BJ (cell line): ENCODE measurements around the gene HOXD13. TPM values are rescaled to one million over a fixed set of nuclear protein-coding genes. Genes with fewer than 3 reads are reported as not detected.

ENCODE experiments used
- CTCF ChIA-PET: fragments of 350-600 bp; formaldehyde crosslinking; extraction: SDS; loops from one replicate; lab custom pipeline; 2021; ENCODE audit warnings: antibody characterized with exemption, inconsistent platforms; lab: Yijun Ruan, JAX
- POLR2A ChIA-PET: fragments of 300-600 bp; sonication (Branson Sonifier 250); formaldehyde crosslinking; extraction: SDS; loops from one replicate; lab custom pipeline; 2021; ENCODE audit warnings: antibody characterized with exemption; lab: Charles Lee
- DNase-seq: peaks from one replicate; pipeline ENCODE4 v3.0.0-alpha.2; 2011; ENCODE audit warnings: low read depth
- H3K27me3 ChIP-seq: 2 replicates; pipeline ENCODE4 v1.6.0; 2011; ENCODE audit warnings: low read length; ENCODE audit not compliant: control insufficient read depth, insufficient read depth
- H3K36me3 ChIP-seq: 2 replicates; pipeline ENCODE4 v1.5.1; 2011; ENCODE audit warnings: low read length; ENCODE audit not compliant: control insufficient read depth, insufficient read depth
- H3K4me3 ChIP-seq: 2 replicates; pipeline ENCODE4 v1.5.1; 2011; ENCODE audit warnings: low read depth, mild to moderate bottlenecking, control low read depth, low read length
- polyA plus RNA-seq: library from polyadenylated mRNA; depleted of rRNA; stranded (reverse); fragments of >200 nt; gene quantifications from 2 replicates; pipeline ENCODE4 v1.2.3, GENCODE V29; 2011
- TF ChIP-seq, protein P1 (sequence below): IDR thresholded peaks from 2 replicates; pipeline ENCODE4 v1.5.1; 2011; ENCODE audit warnings: low read depth, mild to moderate bottlenecking, control low read depth, inconsistent platforms, low read length, moderate library complexity; ENCODE audit not compliant: insufficient read depth

HOXD13 gene
- polyA plus RNA-seq, 1 experiment: 0.43 TPM

GRCh38 chr2:176107731-176108181 is 15.2 kb downstream of the HOXD13 start:
- TF ChIP-seq, protein P1, sequence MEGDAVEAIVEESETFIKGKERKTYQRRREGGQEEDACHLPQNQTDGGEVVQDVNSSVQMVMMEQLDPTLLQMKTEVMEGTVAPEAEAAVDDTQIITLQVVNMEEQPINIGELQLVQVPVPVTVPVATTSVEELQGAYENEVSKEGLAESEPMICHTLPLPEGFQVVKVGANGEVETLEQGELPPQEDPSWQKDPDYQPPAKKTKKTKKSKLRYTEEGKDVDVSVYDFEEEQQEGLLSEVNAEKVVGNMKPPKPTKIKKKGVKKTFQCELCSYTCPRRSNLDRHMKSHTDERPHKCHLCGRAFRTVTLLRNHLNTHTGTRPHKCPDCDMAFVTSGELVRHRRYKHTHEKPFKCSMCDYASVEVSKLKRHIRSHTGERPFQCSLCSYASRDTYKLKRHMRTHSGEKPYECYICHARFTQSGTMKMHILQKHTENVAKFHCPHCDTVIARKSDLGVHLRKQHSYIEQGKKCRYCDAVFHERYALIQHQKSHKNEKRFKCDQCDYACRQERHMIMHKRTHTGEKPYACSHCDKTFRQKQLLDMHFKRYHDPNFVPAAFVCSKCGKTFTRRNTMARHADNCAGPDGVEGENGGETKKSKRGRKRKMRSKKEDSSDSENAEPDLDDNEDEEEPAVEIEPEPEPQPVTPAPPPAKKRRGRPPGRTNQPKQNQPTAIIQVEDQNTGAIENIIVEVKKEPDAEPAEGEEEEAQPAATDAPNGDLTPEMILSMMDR: no peak
- peak overlapping the region; percentile 35 for H3K4me3 ChIP-seq
- DNase-seq: no peak
- peaks cover 3% of the 10 kb centered on the region; the same call in 1 of the 2 replicates for H3K27me3 ChIP-seq
- POLR2A ChIA-PET: no interaction called here
- CTCF ChIA-PET: interaction anchor here (0.6 kb wide), 1 partner anchor 1496 kb away, joined by 3 read pairs; no protein-coding TSS in a partner anchor
- peaks cover 1% of the 10 kb centered on the region for H3K36me3 ChIP-seq

DNA sequence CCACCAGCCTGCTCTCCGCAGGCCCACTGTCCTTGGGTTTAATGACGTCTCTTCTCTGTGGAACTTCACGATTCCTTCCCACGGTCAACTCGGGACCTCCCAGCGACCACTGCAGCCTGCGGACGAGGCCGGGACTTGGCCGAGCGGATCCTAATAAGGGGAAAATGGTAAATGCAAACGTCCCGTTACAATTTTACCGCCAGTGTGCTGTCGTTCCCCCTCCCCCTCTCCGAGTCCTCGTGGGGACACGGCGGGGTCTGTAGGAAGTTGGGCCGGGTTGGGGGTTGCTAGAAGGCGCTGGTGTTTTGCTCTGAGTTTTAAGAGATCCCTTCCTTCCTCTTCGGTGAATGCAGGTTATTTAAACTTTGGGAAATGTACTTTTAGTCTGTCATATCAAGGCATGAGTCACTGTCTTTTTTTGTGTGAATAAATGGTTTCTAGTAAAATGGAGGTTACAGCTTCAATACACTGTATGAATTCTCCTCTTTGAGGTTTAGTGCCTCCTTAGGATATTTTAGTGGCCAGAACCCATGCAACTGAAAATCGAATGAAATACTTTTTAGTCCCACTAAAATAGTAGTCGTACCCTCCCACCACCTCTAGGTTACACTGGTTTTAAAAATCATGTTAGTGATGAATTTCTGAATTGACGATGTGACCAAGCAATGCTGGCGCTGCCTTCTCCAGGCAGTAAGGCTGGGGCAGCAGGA is 16.8 kb downstream of the HOXD13 start:
- H3K4me3 ChIP-seq: no peak overlapping the region
- no peak for DNase-seq
- POLR2A ChIA-PET: no interaction called here
- CTCF ChIA-PET: interaction anchor here (1.0 to 1.9 kb wide), 6 partner anchors 11 to 545 kb away, joined by 3 to 7 read pairs (median 4); no protein-coding TSS in a partner anchor
- peaks cover 3% of the 10 kb centered on the region; the same call in 1 of the 2 replicates for H3K27me3 ChIP-seq
- peaks cover 1% of the 10 kb centered on the region for H3K36me3 ChIP-seq
- TF ChIP-seq, protein P1: no peak

DNA sequence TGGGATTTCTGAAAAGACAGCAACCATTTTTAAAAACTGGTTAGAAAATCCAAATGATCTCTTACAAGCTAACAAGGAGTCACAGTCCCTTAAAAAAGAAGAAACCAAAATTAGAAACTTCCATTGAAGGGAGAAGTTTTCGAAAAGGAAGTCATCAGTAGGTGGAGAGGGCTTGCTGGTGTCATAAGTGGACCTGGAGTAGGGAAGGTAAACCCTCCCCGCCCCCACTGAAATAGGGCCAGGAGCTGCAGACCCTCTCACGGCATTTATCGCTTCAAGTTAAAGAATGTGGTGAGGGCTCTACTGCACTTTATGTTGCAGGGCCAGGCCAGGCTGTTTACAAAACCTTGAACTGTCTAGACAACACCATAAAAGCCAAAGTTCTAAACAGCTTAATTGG is 17.4 kb downstream of the HOXD13 start:
- TF ChIP-seq, protein P1: no peak
- Histone ChIP-seq H3K36me3 (peaks cover 1% of the 10 kb centered on the region), H3K27me3 (peaks cover 3% of the 10 kb centered on the region; the same call in 1 of the 2 replicates), H3K4me3 (no peak overlapping the region)
- ChIA-PET CTCF (interaction anchor here (0.6 to 1.9 kb wide), 7 partner anchors 10 to 544 kb away, joined by 3 to 7 read pairs (median 4); no protein-coding TSS in a partner anchor), POLR2A (no interaction called here)
- DNase-seq: no peak

DNA sequence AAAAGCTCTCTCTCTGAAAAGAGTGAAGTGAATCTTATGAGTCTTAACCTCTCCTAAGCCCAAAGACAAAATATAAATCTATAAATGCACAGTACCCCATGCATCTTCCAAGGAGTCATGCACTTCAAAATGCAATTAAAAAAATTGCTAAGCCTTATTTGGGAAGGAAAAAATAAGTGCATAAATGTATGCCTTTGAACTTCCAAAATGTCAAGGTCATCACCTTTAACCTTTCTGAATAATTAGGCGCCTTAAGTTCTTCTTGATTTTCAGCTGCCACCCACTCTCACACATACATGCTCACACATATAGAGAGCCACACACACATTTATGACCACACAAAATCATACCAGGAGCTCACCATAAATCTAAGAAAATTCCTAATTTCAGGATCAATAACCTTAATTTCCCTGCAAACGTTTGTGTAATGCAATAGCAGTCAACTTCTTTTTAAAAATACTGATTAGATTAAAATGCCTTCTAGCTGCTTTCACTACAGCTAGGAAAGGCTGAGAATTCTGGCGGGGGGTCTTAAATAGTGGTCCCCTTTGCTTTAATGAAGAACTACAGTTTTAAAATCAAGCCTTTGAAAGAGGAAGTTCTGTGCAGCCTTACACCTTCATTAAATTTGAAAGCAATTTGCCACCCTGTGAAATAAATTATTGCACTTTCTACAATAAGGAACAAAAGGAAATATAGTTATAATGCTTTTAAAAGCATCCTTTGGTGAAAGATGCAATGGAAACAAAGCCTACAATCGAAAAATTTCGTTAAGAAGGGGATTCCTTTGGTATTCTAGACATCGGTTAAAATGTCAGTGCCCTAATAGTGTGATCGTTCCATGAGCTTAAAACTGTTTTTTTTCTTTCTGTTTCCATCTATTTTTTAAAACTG is 18.1 kb downstream of the HOXD13 start:
- H3K4me3 ChIP-seq: no peak overlapping the region
- TF ChIP-seq, protein P1: no peak
- no peak for DNase-seq
- CTCF ChIA-PET: interaction anchor here (0.6 to 1.9 kb wide), 6 partner anchors 10 to 543 kb away, joined by 3 to 7 read pairs (median 4); no protein-coding TSS in a partner anchor
- POLR2A ChIA-PET: no interaction called here
- H3K36me3 ChIP-seq: peaks cover 1% of the 10 kb centered on the region
- peaks cover 3% of the 10 kb centered on the region; the same call in 1 of the 2 replicates for H3K27me3 ChIP-seq
